Endothelial cell (in vitro differentiated cells): ENCODE data around the gene WNK2. TPM values are rescaled to one million over a fixed set of nuclear protein-coding genes. Genes with fewer than 3 reads are reported as not detected.

Source experiments
- DNase-seq: peaks from one replicate; pipeline ENCODE4 v3.0.0; 2021; ENCODE audit warnings: low spot score
- H3K27ac Mint-ChIP-seq: one replicate; pipeline ENCODE4 v1.8.0; 2021; ENCODE audit warnings: mixed read lengths, inconsistent platforms; ENCODE audit not compliant: unreplicated experiment
- H3K27me3 Mint-ChIP-seq: one replicate; pipeline ENCODE4 v1.8.0; 2021; ENCODE audit warnings: mild to moderate bottlenecking, moderate library complexity, mixed read lengths, inconsistent platforms; ENCODE audit not compliant: unreplicated experiment
- H3K36me3 Mint-ChIP-seq: one replicate; pipeline ENCODE4 v1.8.0; 2021; ENCODE audit warnings: mild to moderate bottlenecking, low read depth, mixed read lengths, inconsistent platforms; ENCODE audit not compliant: unreplicated experiment
- H3K4me1 Mint-ChIP-seq: one replicate; pipeline ENCODE4 v1.8.0; 2021; ENCODE audit warnings: mild to moderate bottlenecking, mixed read lengths, inconsistent platforms; ENCODE audit not compliant: unreplicated experiment
- H3K4me3 Mint-ChIP-seq: one replicate; pipeline ENCODE4 v1.8.0; 2021; ENCODE audit warnings: mild to moderate bottlenecking, mixed read lengths, inconsistent platforms; ENCODE audit not compliant: unreplicated experiment
- H3K9me3 Mint-ChIP-seq: one replicate; pipeline ENCODE4 v1.8.0; 2021; ENCODE audit warnings: mixed read lengths, inconsistent platforms; ENCODE audit not compliant: unreplicated experiment
- total RNA-seq: library from RNA; stranded (reverse); fragmentation: NEBNext Ultra II Directional; extraction: Animal tissue kit (Norgen Biotek cat#: 25700); gene quantifications from one replicate; pipeline ENCODE4 v1.2.1, GENCODE V29; 2021; ENCODE audit not compliant: unreplicated experiment
- TF ChIP-seq, protein P1 (sequence below): fragments of 200-600 bp; sonication (generic); IDR thresholded peaks from one replicate; pipeline ENCODE4 v1.5.0; 2021; ENCODE audit warnings: antibody characterized with exemption; ENCODE audit not compliant: unreplicated experiment

Gene WNK2
- total RNA-seq, 1 donor from 2014 or later: 0.82 TPM

DNA sequence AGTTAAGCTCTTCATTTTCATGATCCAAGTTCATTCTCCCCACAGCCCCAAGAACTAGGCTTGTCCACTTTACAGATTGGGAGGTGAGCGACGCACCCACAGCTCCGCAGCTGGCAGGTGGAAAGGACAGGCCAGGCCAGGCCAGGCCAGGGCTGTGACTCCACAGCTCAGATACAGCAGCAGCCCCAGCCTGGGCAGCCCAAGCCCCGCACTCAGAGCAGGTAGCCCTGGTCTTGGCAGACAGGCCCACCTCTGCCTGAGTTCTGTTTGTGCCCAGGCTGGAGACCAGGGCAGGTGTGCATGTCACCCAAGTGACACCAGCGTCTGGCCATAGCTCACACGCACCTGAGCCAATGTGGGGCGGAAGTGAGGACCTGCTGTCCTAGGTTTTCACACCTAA, 124.7 kb downstream of the WNK2 start:
- no peak overlapping the region for H3K4me3 Mint-ChIP-seq
- no peaks in the 10 kb centered on the region for H3K36me3 Mint-ChIP-seq
- H3K4me1 Mint-ChIP-seq: peaks cover 9% of the 10 kb centered on the region
- H3K27me3 Mint-ChIP-seq: peaks cover 6% of the 10 kb centered on the region
- H3K27ac Mint-ChIP-seq: no peak overlapping the region
- no peaks in the 10 kb centered on the region for H3K9me3 Mint-ChIP-seq
- DNase-seq: no peak
- TF ChIP-seq, protein P1, sequence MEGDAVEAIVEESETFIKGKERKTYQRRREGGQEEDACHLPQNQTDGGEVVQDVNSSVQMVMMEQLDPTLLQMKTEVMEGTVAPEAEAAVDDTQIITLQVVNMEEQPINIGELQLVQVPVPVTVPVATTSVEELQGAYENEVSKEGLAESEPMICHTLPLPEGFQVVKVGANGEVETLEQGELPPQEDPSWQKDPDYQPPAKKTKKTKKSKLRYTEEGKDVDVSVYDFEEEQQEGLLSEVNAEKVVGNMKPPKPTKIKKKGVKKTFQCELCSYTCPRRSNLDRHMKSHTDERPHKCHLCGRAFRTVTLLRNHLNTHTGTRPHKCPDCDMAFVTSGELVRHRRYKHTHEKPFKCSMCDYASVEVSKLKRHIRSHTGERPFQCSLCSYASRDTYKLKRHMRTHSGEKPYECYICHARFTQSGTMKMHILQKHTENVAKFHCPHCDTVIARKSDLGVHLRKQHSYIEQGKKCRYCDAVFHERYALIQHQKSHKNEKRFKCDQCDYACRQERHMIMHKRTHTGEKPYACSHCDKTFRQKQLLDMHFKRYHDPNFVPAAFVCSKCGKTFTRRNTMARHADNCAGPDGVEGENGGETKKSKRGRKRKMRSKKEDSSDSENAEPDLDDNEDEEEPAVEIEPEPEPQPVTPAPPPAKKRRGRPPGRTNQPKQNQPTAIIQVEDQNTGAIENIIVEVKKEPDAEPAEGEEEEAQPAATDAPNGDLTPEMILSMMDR: no peak

DNA sequence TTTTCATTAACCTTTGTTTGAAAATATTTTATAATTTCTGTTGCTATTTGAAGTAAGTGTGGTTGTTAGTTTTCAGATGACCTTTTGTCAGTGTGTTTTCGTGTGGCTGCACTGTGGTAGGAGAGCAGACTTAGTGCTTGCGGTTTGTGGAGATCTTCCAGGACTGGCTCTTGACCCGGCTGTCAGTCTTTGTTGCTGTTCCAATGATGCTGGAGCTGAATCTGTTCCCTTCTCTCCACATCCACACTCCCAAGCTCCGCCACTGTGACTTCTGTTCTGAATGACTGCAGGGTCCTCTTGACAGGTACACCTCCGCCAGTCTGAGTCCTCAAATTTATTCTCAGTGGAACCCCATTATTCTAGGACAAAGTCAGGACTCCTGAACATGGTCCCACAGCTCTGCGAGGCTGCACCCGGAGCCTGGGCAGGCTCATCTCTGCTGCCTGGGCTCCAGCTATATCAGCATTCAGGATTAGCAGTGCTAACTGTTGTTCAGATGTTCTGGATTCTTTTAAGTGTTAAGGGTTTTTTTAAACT, 126.0 kb downstream of the WNK2 start:
- no peak for DNase-seq
- Mint-ChIP-seq H3K27me3 (peaks cover 6% of the 10 kb centered on the region), H3K36me3 (no peaks in the 10 kb centered on the region), H3K4me1 (peaks cover 9% of the 10 kb centered on the region), H3K4me3 (no peak overlapping the region), H3K9me3 (no peaks in the 10 kb centered on the region), H3K27ac (no peak overlapping the region)
- TF ChIP-seq, protein P1: no peak

DNA sequence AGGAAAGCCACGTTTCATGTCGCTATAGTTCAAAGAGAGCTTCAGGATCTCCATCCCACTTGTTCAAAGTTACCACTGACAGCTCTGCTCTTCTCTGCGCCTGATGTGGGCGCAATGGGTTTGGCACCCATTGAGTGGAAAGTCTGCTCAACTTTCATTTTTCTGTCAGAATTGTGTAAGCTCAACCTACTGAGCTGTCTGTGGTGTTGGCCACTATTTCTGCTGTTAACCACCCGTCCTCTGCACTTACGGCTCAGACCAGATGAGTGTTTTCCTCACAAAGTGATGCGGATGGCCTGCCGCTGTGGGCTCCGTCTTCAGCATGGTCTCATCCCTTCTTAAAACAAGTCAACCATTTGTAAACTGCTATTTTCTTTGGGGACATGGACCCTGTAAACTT, 131.2 kb downstream of the WNK2 start:
- no peaks in the 10 kb centered on the region for H3K36me3 Mint-ChIP-seq
- no peak for DNase-seq
- no peak overlapping the region for H3K4me3 Mint-ChIP-seq

DNA sequence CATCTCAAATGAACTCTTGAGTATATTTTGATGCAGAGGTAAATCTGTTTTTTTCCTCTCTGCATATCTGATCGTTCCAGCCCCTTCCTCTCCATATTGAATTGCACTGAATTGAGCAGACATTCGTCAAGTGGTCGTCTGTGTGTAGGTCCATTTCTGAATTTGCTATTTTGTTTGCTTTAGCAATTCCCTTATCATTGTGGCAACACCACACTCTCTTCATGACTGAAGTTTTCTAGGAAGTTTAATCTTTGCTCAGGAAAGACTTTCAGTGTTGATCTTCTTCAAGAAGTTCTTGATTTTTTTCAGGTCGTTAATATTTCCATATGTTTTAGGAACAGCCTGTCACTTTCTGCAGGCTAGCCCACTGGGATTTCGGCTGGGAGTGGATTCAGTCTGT, 132.0 kb downstream of the WNK2 start:
- Mint-ChIP-seq H3K9me3 (no peaks in the 10 kb centered on the region), H3K4me1 (peaks cover 9% of the 10 kb centered on the region), H3K27me3 (peaks cover 9% of the 10 kb centered on the region), H3K36me3 (no peaks in the 10 kb centered on the region), H3K4me3 (no peak overlapping the region), H3K27ac (no peak overlapping the region)
- DNase-seq: no peak
- TF ChIP-seq, protein P1: no peak

More for the DNA sequence above, 131.2 kb downstream of the WNK2 start:
- peaks cover 9% of the 10 kb centered on the region for H3K4me1 Mint-ChIP-seq
- no peaks in the 10 kb centered on the region for H3K9me3 Mint-ChIP-seq
- H3K27ac Mint-ChIP-seq: no peak overlapping the region
- TF ChIP-seq, protein P1: no peak
- peaks cover 9% of the 10 kb centered on the region for H3K27me3 Mint-ChIP-seq

DNA sequence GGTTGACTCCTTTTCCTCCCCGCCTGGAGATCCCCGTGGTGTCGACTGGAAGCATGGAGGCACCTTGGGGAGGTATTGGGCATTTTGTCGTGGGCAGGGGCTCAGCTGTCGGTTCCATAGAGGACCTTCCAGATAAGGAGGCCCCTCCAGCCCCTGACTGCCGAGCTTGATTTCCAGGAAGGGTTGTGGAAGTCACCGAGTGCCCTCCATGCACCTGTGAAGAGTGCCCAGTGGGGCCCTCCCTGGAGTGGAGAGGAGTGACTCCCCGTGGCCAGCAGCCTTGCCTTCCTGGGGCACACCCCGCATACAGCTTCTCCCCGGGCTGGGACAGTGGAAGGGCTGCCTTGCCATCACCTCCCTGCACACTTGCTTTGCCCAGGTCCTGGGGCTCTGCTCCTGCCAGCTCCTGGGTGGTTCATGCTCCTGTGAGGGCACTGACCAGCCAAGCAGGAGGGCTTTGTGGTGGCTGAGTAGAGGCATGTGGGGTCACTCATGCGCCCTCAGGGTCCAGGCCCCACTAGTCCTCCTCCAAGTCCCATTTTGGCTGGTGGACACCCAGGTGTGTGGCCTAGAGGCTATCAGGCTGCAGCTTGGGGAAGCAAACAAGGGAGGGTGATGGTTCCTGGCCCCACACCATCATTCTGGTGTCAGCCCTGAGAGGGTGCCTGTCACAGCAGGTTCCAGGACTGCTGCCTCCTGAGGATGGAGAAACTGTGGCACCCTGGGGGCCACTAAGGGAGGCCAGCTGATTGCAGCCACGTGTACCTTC, 133.0 kb downstream of the WNK2 start:
- DNase-seq: no peak
- H3K4me3 Mint-ChIP-seq: no peak overlapping the region
- H3K4me1 Mint-ChIP-seq: peaks cover 9% of the 10 kb centered on the region
- no peaks in the 10 kb centered on the region for H3K36me3 Mint-ChIP-seq
- TF ChIP-seq, protein P1: no peak
- H3K9me3 Mint-ChIP-seq: no peaks in the 10 kb centered on the region
- peaks cover 9% of the 10 kb centered on the region for H3K27me3 Mint-ChIP-seq
- no peak overlapping the region for H3K27ac Mint-ChIP-seq
